SK-N-SH (cell line): Measurements from ENCODE around the gene TRPC3. TPM values are rescaled to one million over a fixed set of nuclear protein-coding genes. Genes with fewer than 3 reads are reported as not detected.

Source experiments
- CTCF ChIA-PET: fragments of 300-600, 350-600 bp; formaldehyde crosslinking; extraction: SDS; loops from one replicate; lab custom pipeline; 2021; lab: Yijun Ruan, JAX
- POLR2A ChIA-PET: fragments of 350-600 bp; sonication (Branson Sonifier 250); formaldehyde crosslinking; extraction: SDS; loops from one replicate; lab custom pipeline; 2020; ENCODE audit warnings: antibody characterized with exemption, inconsistent platforms; lab: Yijun Ruan, JAX
- DNase-seq: peaks from one replicate; pipeline ENCODE4 v3.0.0; 2012
- H2AFZ ChIP-seq: fragments of 200-600 bp; sonication (generic); 2 replicates; pipeline ENCODE4 v1.8.1; 2016; ENCODE audit warnings: antibody characterized with exemption, mild to moderate bottlenecking, low read depth
- H3F3A ChIP-seq: fragments of 200-600 bp; sonication (generic); replicated peaks from 2 replicates; pipeline ENCODE3; 2016; ENCODE audit warnings: antibody characterized with exemption, mild to moderate bottlenecking; ENCODE audit not compliant: insufficient read depth
- H3K27ac ChIP-seq, 2 experiments: fragments of 200-500 bp in 1 of 2; fragments of 200-600 bp in 1 of 2; sonication (Bioruptor generic) in 1 of 2; sonication (generic), shearing (Covaris generic) in 1 of 2; 2 replicates each; pipeline versions ENCODE4 v1.5.1 to v1.6.1; 2014 to 2016; ENCODE audit warnings: low read depth in 2 of 2, inconsistent platforms in 1 of 2, low read length in 1 of 2, mild to moderate bottlenecking in 1 of 2, mixed read lengths in 1 of 2
- H3K27me3 ChIP-seq: fragments of 200-600 bp; sonication (generic), shearing (Covaris generic); 2 replicates; pipeline ENCODE4 v1.6.1; 2016; ENCODE audit warnings: mixed run types; ENCODE audit not compliant: insufficient read depth
- H3K36me3 ChIP-seq, 2 experiments: fragments of 200-500 bp in 1 of 2; fragments of 200-600 bp in 1 of 2; sonication (Bioruptor generic) in 1 of 2; sonication (generic) in 1 of 2; replicated peaks in 1 of 2; 2 replicates each; pipeline versions ENCODE3 to v1.5.1; 2014 to 2016; ENCODE audit warnings: low read length in 1 of 2, mild to moderate bottlenecking in 1 of 2; ENCODE audit not compliant: insufficient read depth in 2 of 2, control insufficient read depth in 1 of 2
- H3K4me1 ChIP-seq, 2 experiments: fragments of 200-500 bp in 1 of 2; fragments of 200-600 bp in 1 of 2; sonication (Bioruptor generic) in 1 of 2; sonication (generic), shearing (Covaris generic) in 1 of 2; 2 replicates each; pipeline versions ENCODE4 v1.5.1 to v1.6.1; 2014 to 2016; ENCODE audit warnings: low read depth in 1 of 2, low read length in 1 of 2, mixed run types in 1 of 2; ENCODE audit not compliant: insufficient read depth in 2 of 2, control insufficient read depth in 1 of 2
- H3K4me2 ChIP-seq: fragments of 200-600 bp; sonication (generic), shearing (Covaris generic); 2 replicates; pipeline ENCODE4 v1.6.1; 2017; ENCODE audit warnings: mixed run types
- H3K4me3 ChIP-seq, 2 experiments: fragments of 200-500 bp in 1 of 2; fragments of 200-600 bp in 1 of 2; sonication (Bioruptor generic) in 1 of 2; sonication (generic), shearing (Covaris generic) in 1 of 2; 2 replicates each; pipeline versions ENCODE4 v1.5.1 to v1.8.1; 2014 to 2016; ENCODE audit warnings: low read depth in 2 of 2, inconsistent platforms in 1 of 2, low read length in 1 of 2, mild to moderate bottlenecking in 1 of 2, mixed read lengths in 1 of 2, moderate library complexity in 1 of 2
- H3K79me2 ChIP-seq: fragments of 200-600 bp; sonication (generic); 2 replicates; pipeline ENCODE4 v1.8.1; 2017; ENCODE audit warnings: mild to moderate bottlenecking; ENCODE audit not compliant: insufficient read depth
- H3K9ac ChIP-seq: fragments of 200-600 bp; sonication (generic); 2 replicates; pipeline ENCODE4 v1.6.1; 2017; ENCODE audit warnings: mixed run types
- H3K9me2 ChIP-seq: fragments of 200-600 bp; sonication (generic); 2 replicates; pipeline ENCODE4 v1.6.1; 2017; ENCODE audit warnings: mixed run types
- H3K9me3 ChIP-seq: fragments of 200-600 bp; sonication (generic); 2 replicates; pipeline ENCODE4 v1.6.1; 2017; ENCODE audit warnings: mixed run types, mild to moderate bottlenecking, moderate library complexity
- H4K20me1 ChIP-seq: fragments of 200-600 bp; sonication (generic); 2 replicates; pipeline ENCODE4 v1.6.1; 2017; ENCODE audit warnings: mild to moderate bottlenecking, mixed run types; ENCODE audit not compliant: insufficient read depth
- JUND ChIP-seq: IDR thresholded peaks from 2 replicates; pipeline ENCODE4 v1.4.0; 2012
- MXI1 ChIP-seq: IDR thresholded peaks from 2 replicates; pipeline ENCODE4 v1.6.1; 2012; ENCODE audit warnings: mild to moderate bottlenecking, low read depth, low read length, improper control_type of control experiment
- RAD21 ChIP-seq: IDR thresholded peaks from 2 replicates; pipeline ENCODE4 v1.6.1; 2012; ENCODE audit warnings: mild to moderate bottlenecking, low read length
- SMC3 ChIP-seq: IDR thresholded peaks from 2 replicates; pipeline ENCODE4 v1.6.1; 2012; ENCODE audit warnings: low read depth, low read length, improper control_type of control experiment
- WGBS: methylation state at CpG from one replicate; pipeline ENCODE4 v1.1.6; 2017; ENCODE audit warnings: low lambda C conversion rate; 5-methylcytosine and 5-hydroxymethylcytosine counted together
- polyA plus RNA-seq, 3 experiments: library from polyadenylated mRNA; depleted of rRNA; stranded (reverse); fragments of >200 nt; gene quantifications; 2 replicates each; pipeline ENCODE4 v1.2.3, GENCODE V29; 2012
- TF ChIP-seq, protein P1 (sequence below): IDR thresholded peaks from 2 replicates; pipeline ENCODE4 v1.6.1; 2012; ENCODE audit warnings: mild to moderate bottlenecking, low read depth, low read length, moderate library complexity
- TF ChIP-seq, protein P2 (sequence below): fragments of 200-600 bp; sonication (generic); IDR thresholded peaks from 2 replicates; pipeline ENCODE4 v1.6.1; 2017; ENCODE audit warnings: antibody characterized with exemption, mild to moderate bottlenecking, moderate library complexity
- TF ChIP-seq, protein P3 (sequence below): fragments of 150-350 bp; IDR thresholded peaks from 2 replicates; pipeline ENCODE4 v1.6.1; 2016; ENCODE audit warnings: mild to moderate bottlenecking, low read depth, low read length

Gene TRPC3
- polyA plus RNA-seq, 1 of the 3 experiments (the other 2 are of a cell fraction): not detected

DNA sequence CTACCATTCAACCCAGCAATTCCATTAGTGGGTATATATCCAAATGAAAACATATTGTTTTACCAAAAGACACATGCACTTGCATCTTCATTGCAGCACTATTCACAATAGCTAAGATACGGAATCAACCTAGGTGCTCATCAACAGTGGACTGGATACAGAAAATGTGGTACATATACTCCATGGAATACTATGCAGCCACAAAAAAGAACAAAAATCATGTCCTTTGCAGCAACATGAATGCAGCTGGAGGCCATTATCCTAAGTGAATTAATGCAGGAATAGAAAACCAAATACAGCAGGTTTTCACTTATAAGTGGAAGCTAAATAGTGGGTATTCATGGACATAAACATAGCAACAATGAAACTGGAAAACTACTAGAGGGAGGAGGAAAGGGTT lies 43.5 kb downstream of the TRPC3 start (continued):
- no peak for TF ChIP-seq JUND

DNA sequence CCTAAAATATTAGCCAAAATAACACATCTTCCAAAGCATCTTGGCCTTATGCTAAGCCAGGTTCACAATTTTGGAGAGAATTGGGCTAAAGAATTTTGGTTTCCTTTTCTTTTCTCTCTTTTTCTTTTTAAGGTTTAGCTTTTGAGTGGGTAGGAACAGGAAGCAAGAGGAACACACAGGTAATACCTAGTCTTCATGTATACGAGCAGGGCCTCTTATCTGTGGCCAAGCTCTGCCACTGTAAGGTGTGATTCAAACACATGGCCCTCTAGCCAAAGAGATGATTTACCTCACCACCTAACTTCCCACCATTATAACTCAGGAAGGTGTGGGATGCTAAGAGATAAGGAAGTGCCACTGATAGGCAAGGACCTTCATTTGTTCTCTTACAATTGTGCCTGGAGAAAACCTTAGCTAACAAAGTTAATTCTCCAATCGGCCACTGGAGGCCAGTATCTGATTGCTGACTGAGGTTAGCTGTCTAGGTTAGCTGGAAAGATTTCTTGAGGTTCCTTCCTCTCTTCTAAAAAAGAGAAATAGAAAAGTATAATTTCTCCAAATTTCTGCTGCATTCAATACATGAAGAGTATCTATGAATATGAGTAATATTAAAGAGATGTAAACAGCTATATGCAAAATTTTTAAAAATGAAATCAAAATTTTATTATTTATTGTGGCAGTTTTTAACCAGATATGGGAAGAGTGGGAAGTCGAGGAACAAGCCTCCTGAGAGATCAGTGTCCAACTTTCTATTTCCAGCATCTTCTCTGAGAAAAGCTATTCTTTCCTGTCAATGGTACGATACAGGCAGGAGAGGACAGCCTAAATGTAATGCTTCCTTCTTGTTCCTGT lies 51.5 kb downstream of the TRPC3 start:
- Histone ChIP-seq H2AFZ (no peak overlapping the region), H3K27ac (no peak overlapping the region), H3K79me2 (no peaks in the 10 kb centered on the region), H3K9me2 (no peaks in the 10 kb centered on the region), H3K9ac (no peak overlapping the region), H4K20me1 (no peaks in the 10 kb centered on the region)
- 24% methylated on average over 4 of the region's 4 CpGs for WGBS
- CTCF ChIA-PET: interaction anchor here (0.5 to 3.2 kb wide), 44 partner anchors 9 to 1031 kb away, joined by 3 to 58 read pairs (median 4); partner anchors contain the start of gene BBS7
- peak; percentile 61 for TF ChIP-seq SMC3
- peak; percentile 93 for TF ChIP-seq RAD21
- TF ChIP-seq, protein P1, sequence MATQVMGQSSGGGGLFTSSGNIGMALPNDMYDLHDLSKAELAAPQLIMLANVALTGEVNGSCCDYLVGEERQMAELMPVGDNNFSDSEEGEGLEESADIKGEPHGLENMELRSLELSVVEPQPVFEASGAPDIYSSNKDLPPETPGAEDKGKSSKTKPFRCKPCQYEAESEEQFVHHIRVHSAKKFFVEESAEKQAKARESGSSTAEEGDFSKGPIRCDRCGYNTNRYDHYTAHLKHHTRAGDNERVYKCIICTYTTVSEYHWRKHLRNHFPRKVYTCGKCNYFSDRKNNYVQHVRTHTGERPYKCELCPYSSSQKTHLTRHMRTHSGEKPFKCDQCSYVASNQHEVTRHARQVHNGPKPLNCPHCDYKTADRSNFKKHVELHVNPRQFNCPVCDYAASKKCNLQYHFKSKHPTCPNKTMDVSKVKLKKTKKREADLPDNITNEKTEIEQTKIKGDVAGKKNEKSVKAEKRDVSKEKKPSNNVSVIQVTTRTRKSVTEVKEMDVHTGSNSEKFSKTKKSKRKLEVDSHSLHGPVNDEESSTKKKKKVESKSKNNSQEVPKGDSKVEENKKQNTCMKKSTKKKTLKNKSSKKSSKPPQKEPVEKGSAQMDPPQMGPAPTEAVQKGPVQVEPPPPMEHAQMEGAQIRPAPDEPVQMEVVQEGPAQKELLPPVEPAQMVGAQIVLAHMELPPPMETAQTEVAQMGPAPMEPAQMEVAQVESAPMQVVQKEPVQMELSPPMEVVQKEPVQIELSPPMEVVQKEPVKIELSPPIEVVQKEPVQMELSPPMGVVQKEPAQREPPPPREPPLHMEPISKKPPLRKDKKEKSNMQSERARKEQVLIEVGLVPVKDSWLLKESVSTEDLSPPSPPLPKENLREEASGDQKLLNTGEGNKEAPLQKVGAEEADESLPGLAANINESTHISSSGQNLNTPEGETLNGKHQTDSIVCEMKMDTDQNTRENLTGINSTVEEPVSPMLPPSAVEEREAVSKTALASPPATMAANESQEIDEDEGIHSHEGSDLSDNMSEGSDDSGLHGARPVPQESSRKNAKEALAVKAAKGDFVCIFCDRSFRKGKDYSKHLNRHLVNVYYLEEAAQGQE: no peak
- TF ChIP-seq, protein P2, sequence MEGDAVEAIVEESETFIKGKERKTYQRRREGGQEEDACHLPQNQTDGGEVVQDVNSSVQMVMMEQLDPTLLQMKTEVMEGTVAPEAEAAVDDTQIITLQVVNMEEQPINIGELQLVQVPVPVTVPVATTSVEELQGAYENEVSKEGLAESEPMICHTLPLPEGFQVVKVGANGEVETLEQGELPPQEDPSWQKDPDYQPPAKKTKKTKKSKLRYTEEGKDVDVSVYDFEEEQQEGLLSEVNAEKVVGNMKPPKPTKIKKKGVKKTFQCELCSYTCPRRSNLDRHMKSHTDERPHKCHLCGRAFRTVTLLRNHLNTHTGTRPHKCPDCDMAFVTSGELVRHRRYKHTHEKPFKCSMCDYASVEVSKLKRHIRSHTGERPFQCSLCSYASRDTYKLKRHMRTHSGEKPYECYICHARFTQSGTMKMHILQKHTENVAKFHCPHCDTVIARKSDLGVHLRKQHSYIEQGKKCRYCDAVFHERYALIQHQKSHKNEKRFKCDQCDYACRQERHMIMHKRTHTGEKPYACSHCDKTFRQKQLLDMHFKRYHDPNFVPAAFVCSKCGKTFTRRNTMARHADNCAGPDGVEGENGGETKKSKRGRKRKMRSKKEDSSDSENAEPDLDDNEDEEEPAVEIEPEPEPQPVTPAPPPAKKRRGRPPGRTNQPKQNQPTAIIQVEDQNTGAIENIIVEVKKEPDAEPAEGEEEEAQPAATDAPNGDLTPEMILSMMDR: peak; percentile 84
- TF ChIP-seq, all 33 proteins: peak for 3
- Histone ChIP-seq H3K27me3 (peaks cover 6% of the 10 kb centered on the region; the same call in 1 of the 2 replicates), H3F3A (no peaks in the 10 kb centered on the region), H3K4me3 (no peak overlapping the region; a peak in 1 of 4 replicates), H3K4me1 (peaks cover 0 to 3% of the 10 kb centered on the region in 2 experiments; a peak in 1 of 4 replicates), H3K4me2 (no peak overlapping the region), H3K36me3 (no peaks in the 10 kb centered on the region), H3K9me3 (no peaks in the 10 kb centered on the region)
- DNase-seq: peak; percentile 27
- POLR2A ChIA-PET: interaction anchor here (0.8 to 0.9 kb wide), 2 partner anchors 103 to 678 kb away, joined by 3 to 4 read pairs; no protein-coding TSS in a partner anchor

DNA sequence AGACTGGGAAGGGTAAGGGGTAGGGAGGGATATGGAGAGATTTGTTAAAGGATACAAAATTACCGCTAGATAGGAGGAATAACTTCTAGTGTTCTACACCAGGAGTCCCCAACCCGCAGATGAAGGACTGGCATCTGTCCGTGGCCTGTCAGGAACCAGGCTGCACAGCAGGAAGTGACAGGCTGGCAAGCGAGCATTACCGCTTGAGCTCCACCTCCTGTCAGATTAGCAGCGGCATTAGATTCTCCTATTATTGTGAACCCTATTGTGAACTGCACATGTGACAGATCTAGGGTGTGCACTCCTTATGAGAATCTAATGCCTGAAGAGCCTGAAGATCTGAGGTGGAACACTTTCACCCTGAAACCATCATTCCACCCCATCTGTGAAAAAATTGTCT lies 53.7 kb downstream of the TRPC3 start:
- no peaks in the 10 kb centered on the region for H3K9me3 ChIP-seq
- H3K27ac ChIP-seq: no peak overlapping the region
- H3F3A ChIP-seq: no peaks in the 10 kb centered on the region
- WGBS: 0% methylated on average over 3 of the region's 6 CpGs
- H3K36me3 ChIP-seq: no peaks in the 10 kb centered on the region
- H3K4me3 ChIP-seq: no peak overlapping the region; a peak in 1 of 4 replicates
- 0 out of 2 replicates have a peak, but pooled peaks cover under 1% of the 10 kb centered on the region for H3K27me3 ChIP-seq
- H3K4me2 ChIP-seq: no peak overlapping the region
- no peaks in the 10 kb centered on the region for H3K9me2 ChIP-seq
- POLR2A ChIA-PET: no interaction called here
- CTCF ChIA-PET: interaction anchor here (0.8 to 1.3 kb wide), 2 partner anchors 36 to 819 kb away, joined by 3 read pairs; no protein-coding TSS in a partner anchor
- peaks cover 0 to 3% of the 10 kb centered on the region in 2 experiments; a peak in 1 of 4 replicates for H3K4me1 ChIP-seq
- no peak for DNase-seq
- peak; percentile 34; the same call in 1 of the 2 replicates for TF ChIP-seq MXI1
- TF ChIP-seq, protein P3, sequence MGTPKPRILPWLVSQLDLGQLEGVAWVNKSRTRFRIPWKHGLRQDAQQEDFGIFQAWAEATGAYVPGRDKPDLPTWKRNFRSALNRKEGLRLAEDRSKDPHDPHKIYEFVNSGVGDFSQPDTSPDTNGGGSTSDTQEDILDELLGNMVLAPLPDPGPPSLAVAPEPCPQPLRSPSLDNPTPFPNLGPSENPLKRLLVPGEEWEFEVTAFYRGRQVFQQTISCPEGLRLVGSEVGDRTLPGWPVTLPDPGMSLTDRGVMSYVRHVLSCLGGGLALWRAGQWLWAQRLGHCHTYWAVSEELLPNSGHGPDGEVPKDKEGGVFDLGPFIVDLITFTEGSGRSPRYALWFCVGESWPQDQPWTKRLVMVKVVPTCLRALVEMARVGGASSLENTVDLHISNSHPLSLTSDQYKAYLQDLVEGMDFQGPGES: no peak
- no peaks in the 10 kb centered on the region for H3K79me2 ChIP-seq
- H3K9ac ChIP-seq: no peak overlapping the region
- no peaks in the 10 kb centered on the region for H4K20me1 ChIP-seq
- H2AFZ ChIP-seq: no peak overlapping the region
